Mononuclear cell (primary cell): ENCODE data around the gene TCF12. TPM values are rescaled to one million over a fixed set of nuclear protein-coding genes. Genes with fewer than 3 reads are reported as not detected.
A peak's percentile ranks its signal among the peaks of the same experiment; 100 is the strongest.

Experiments
- H3K27me3 ChIP-seq: 2 replicates; pipeline ENCODE4 v1.6.0; 2011; ENCODE audit warnings: low read length, control low read depth; ENCODE audit not compliant: insufficient read depth
- H3K4me1 ChIP-seq: 2 replicates; pipeline ENCODE4 v1.5.1; 2011; ENCODE audit warnings: mild to moderate bottlenecking, low read length, control low read depth; ENCODE audit not compliant: insufficient read depth
- H3K4me3 ChIP-seq: 2 replicates; pipeline ENCODE4 v1.5.1; 2011; ENCODE audit warnings: mild to moderate bottlenecking, low read length, moderate library complexity
- H3K9me3 ChIP-seq: 2 replicates; pipeline ENCODE4 v1.5.1; 2011; ENCODE audit warnings: low read depth, mild to moderate bottlenecking, control low read depth, low read length
- total RNA-seq: library from RNA; depleted of rRNA; stranded (reverse); fragments of >200 nt; gene quantifications from one replicate; pipeline ENCODE4 v1.2.3, GENCODE V29; 2012

The TCF12 gene
- total RNA-seq: 45.8 TPM

DNA sequence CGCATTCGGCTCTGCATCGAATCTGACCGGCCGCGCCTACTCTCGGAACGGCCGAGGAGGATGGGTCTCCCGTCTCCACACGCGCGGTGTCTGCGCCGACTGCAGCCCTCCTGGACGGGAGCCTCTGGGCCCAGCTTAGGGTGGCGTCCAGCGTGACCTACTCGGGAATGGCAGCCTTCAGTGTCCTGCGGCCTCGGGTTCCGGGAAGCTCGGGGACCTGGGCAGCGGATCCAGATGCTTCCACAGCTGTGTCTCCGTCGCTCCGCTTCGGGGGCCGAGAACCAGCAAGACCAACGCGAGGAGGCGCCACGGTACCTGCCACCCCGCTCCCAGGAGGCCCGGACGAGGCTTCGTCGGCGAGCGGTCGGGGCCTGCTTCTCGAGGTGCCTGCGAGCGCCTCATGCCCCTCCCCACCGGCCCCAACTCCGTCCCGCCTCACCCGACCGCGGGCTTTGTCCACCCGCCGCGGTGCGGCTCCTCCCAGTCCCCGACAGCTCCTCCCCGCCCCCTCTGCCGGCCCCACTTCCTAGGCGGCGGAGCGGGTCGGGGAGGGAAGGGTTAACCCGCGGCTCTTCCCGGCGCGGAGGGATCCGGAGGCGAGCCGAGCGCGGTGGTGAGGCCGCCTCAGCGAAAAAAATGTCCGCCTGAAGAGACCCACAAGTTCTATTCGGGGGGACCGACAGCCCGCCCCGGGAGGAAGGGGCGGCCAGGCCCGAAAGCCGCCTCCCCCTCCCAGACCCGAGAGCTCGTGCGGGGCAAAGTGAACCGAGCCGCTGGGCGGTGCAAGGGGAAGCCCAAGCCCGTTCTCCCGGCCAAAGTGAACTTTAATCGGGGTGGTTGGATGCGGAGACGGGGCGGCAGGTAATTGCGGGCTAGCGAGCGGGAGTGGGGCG is at the start of gene TCF12:
Gene TCF12, plus strand, starts transcription at position 599 of the 893 bp plus-strand sequence. CDS start 1,270 bp downstream, outside the sequence.
- Histone ChIP-seq H3K4me3 (peak within 1 kb of the TSS; percentile 84), H3K4me1 (peaks cover 21% of the 10 kb centered on the region), H3K9me3 (no peaks in the 10 kb centered on the region), H3K27me3 (no peaks in the 10 kb centered on the region)

DNA sequence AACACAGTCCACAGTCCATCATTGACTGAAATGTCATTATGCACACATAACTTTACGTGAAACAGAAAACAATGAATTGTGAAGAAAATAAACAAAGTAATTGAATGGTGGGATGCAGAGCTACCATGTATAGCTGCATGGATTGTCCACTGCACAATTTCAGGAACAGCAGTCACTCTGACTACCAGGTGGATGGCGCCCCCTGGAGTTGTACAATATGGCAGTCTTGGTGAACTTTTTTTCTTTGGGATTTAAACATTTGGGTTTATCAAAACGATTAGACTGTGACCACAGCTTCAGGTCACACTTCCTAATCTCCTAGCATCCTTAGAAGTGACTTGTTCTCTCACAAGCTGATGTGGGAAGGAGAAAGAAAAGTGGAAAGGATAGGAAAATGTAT is 48.9 kb upstream of the TCF12 start:
- H3K4me3 ChIP-seq: no peak overlapping the region
- H3K27me3 ChIP-seq: no peaks in the 10 kb centered on the region
- no peaks in the 10 kb centered on the region for H3K9me3 ChIP-seq

DNA sequence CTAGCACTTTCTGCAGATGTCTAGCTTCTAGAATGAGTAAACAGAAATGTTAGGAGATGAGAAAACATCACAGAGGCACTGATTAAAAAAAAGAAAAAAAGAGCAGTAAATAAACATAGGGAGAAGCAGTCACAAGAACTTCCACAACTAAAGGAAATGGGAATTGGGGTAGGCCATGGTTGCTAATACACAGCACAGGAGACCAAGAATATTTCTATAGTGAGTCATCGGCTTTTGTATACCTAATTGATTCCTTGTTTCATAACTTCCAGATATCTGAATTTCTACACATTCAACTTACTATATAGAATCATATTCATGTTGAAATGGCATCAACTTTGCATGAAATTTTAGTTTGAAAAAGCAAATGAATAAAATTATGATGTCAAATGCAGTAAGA is 47.3 kb upstream of the TCF12 start:
- Histone ChIP-seq H3K4me3 (no peak overlapping the region), H3K4me1 (no peaks in the 10 kb centered on the region), H3K27me3 (no peaks in the 10 kb centered on the region), H3K9me3 (no peaks in the 10 kb centered on the region)

More for the DNA sequence above, 48.9 kb upstream of the TCF12 start:
- no peaks in the 10 kb centered on the region for H3K4me1 ChIP-seq

DNA sequence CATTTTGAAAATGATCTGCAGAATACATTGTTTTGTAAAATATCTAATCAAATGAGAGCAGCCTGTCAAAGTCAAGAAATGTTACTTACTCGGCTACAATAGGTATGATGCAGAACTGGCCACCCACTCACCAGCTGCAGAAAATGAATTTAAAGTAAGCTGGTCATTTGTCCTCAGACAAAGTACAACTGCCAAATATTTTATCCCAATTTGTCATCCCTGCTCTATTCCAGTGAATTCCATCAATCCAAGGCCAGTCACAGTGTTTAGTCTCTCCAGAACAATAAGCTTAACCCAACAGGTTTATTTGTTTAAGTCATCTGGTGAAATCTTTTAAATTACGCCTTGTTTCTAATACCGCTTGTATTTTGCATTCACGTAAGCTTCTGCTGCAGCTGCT is 46.6 kb upstream of the TCF12 start:
- Histone ChIP-seq H3K9me3 (no peaks in the 10 kb centered on the region), H3K4me1 (no peaks in the 10 kb centered on the region), H3K4me3 (no peak overlapping the region), H3K27me3 (no peaks in the 10 kb centered on the region)

DNA sequence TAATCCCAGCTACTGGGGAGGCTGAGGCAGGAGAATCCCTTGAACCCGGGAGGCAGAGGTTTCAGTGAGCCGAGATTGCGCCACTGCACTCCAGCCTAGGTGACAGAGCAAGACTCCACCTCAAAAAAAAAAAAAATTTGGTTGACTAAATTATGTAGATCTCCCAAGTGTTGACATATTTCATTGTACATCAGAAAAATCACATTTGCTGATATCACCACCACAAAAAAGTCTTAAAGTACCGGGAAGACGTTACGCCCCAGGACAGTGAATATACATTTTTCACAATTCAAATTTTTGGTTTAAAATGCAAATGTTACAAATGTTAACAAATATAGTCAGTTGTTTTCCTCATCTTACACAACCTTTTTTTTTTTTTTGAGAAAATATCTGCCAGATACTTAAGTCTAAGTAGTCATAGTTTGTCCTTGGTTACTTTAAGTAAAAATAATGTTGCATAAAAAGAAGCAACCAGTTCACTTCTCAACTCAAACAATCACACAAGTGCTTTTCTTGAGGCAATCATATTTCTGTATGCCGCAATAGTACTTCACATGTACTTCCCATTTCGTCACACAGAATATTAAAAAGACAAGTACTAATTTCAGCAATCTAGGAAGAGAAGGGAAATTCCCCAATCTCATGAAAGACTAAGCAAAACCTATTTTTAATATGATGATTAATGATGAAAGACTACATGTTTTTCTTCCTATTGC is 41.0 kb upstream of the TCF12 start:
- Histone ChIP-seq H3K27me3 (no peaks in the 10 kb centered on the region), H3K4me3 (no peak overlapping the region), H3K9me3 (no peaks in the 10 kb centered on the region), H3K4me1 (peaks cover 5% of the 10 kb centered on the region)

DNA sequence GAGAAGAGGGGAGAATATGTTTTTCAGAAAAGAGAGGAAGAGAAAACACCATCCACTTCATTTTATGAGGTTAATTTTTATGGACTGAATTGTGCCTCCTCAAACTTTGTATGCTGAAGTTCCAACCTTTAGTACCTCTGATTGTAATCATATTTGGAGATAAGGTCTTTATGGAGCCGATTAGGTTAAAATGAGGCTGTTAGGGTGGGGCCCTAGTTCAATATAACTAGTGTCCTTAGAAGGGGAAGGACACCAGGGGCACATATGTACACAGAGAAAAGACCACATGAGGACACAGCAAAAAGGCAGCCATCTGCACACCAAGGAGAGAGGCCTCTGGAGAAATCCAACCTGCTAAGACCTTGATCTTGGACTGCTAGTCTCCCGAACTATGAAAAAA is 38.9 kb upstream of the TCF12 start:
- Histone ChIP-seq H3K4me3 (no peak overlapping the region), H3K4me1 (peaks cover 5% of the 10 kb centered on the region), H3K27me3 (no peaks in the 10 kb centered on the region), H3K9me3 (no peaks in the 10 kb centered on the region)

DNA sequence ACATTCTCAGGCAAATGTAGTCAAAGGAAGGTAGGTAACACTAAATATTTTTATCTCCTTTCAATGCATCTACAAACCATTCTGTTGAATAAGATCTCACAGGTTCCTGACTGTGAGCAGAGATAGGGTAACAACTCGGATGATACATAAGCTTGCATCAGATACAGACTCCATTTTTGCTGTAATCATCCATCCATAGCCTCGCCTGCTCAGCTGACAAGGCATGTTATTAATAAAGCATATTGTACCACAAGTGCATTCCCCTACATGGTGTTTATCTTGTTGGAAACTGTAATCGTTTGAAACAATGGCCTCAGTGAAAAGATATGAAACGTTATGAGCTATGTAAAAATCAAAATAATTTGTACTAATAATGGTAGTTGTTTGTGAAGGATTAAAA is 35.4 kb upstream of the TCF12 start:
- Histone ChIP-seq H3K9me3 (no peaks in the 10 kb centered on the region), H3K4me1 (peaks cover 23% of the 10 kb centered on the region), H3K27me3 (no peaks in the 10 kb centered on the region), H3K4me3 (no peak overlapping the region)

DNA sequence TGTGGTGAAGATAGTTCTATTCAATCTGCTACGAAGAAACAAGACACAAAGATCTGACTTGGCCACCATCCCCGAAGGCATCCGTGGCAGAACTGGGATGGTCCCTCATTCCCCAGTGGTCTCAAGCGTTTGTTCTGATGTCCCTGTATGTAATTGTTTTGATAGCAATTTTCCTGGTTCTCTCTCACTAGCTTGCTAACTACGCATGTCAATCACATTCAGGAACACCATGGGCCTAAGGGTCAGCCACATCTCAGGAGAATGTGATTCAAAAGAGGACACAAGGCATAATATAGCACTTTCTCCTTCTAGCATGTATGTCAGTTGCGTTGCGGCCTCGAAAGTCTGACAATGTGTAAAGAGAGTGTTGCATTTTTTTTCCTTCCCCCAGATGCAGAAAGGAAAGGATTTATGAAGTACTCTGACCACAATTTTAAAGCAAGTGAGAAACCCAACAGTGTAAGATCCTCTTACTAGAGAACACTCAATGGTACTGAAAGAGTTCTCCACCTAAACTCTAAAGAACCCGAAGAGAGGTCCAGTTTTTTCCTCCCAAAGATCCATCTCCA is 32.0 kb upstream of the TCF12 start:
- Histone ChIP-seq H3K4me3 (peak overlapping the region; percentile 69), H3K4me1 (peaks cover 24% of the 10 kb centered on the region), H3K9me3 (no peaks in the 10 kb centered on the region), H3K27me3 (no peaks in the 10 kb centered on the region)

DNA sequence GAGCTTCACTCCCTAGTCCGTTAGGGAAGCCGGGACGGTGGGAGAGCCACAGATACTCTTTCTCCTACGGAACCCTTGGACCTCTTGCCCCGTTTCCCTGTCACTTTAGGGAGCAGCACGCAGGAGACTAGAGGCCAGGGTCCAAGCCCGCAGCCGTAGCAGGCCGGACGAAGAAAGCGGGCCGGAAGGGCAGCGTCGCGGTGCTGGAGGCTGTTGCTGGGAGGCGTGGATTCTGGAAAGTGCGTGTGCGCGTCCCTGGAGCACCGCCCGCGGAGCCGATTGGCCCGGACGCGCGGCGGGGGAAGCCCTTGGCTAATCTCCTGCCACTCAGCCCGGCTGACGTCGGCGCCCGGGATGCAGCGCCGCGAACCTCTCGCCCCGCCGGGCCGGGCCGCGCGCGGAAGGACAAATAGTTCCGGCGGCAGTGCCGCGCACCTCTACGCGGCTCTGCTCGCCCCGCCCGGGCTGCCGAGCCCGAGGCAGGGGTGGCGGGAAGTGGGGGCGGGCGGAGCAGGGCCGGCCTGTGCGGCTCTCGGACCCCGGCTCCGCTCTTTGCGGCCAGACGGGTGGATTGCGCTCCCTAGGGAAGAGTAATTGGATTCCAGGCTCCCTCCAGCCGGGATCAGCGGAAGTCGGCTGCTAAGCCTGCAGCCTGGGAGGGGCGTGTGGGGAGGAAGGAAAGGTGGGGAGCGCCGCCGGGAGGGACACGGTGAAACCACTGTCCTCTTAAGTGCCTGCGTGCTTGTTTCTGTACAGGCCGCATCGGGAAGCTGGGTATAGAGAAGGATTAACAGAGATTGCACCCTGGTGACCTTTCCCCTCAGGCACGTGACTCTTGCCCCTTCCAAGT is 31.3 kb upstream of the TCF12 start:
- Histone ChIP-seq H3K27me3 (no peaks in the 10 kb centered on the region), H3K4me3 (peak overlapping the region; percentile 69)

DNA sequence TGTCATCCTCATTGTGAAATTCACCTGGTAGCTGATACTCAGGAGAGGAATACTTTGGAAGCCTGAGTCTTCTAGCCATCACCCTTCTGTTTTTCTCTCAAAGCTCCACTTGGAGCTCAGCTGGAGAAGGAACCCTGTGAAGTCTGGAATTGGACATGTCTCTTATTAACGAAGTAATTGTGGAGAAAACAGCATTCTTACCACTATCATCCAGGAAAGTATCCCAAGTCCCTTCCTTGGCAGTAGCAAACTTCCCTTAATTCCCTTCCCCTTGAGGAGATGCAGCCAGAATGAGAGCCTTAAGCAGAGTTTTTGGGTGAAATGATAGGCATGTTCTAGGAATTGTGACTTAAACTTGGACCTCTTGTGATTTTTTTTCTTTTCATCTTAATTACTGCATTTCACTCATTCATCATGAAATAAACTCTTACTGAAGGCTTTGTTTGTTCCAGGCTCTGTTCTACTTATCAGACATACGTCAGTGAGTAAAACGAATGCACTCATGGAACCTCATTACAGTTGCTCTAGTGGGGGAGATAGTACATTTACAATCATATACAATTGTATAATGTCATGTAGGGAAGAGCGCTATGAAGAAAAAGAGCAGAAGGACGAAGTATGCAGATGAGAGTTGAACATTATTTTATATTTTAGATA is 30.5 kb upstream of the TCF12 start:
- peaks cover 24% of the 10 kb centered on the region for H3K4me1 ChIP-seq
- H3K9me3 ChIP-seq: no peaks in the 10 kb centered on the region
- H3K27me3 ChIP-seq: no peaks in the 10 kb centered on the region
- peak overlapping the region; percentile 69 for H3K4me3 ChIP-seq

More for the DNA sequence above, 31.3 kb upstream of the TCF12 start:
- Histone ChIP-seq H3K4me1 (peaks cover 24% of the 10 kb centered on the region), H3K9me3 (no peaks in the 10 kb centered on the region)

DNA sequence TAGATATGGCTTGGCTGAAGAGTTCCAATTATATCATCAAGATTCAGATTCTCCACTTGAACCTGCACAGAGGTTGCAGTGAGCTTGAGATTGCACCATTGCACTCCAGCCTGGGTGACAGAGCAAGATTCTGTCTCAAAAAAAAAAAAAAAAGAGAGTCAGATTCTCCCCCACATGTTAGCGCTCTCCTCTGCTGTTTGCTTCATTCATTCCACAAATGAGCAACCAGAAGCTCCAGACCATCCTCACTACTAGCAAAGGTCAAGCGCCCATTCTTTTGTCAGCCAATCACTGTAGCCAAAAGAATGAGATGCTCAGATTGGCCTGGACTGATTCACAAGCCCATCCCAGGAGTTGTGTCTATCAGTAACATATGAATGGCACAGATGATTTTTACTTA is 28.4 kb upstream of the TCF12 start:
- Histone ChIP-seq H3K9me3 (no peaks in the 10 kb centered on the region), H3K27me3 (no peaks in the 10 kb centered on the region), H3K4me3 (no peak overlapping the region), H3K4me1 (peaks cover 24% of the 10 kb centered on the region)

DNA sequence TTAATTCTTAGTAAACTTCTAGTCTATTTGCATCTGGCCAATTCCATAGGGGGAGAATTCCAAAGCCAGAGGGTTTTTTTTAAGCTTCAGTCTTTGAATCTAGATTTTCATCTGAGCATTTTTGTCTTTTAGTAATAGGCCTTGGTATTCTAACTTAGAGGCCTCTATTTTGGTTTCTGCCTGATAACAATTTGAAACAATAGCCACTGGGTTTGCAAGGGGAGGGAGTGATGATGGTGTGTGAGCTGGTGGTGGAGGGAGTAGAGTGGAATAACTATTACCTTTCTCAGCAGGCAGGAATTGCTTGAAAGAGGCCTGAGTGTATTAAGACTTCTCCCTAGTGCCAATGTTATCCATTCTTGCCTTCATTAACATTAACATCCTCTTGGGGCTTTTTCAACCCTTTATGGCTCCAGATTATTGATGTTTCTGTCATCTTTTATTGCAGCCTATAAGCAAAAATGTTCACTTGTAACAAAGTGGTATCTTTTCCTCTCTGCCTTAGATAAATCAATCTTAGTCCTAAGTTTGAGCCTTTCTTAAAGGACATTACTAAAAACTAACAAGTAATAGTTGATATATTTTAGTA is 26.5 kb upstream of the TCF12 start:
- H3K4me1 ChIP-seq: peaks cover 9% of the 10 kb centered on the region
- H3K27me3 ChIP-seq: no peaks in the 10 kb centered on the region
- H3K4me3 ChIP-seq: no peak overlapping the region
- no peaks in the 10 kb centered on the region for H3K9me3 ChIP-seq

DNA sequence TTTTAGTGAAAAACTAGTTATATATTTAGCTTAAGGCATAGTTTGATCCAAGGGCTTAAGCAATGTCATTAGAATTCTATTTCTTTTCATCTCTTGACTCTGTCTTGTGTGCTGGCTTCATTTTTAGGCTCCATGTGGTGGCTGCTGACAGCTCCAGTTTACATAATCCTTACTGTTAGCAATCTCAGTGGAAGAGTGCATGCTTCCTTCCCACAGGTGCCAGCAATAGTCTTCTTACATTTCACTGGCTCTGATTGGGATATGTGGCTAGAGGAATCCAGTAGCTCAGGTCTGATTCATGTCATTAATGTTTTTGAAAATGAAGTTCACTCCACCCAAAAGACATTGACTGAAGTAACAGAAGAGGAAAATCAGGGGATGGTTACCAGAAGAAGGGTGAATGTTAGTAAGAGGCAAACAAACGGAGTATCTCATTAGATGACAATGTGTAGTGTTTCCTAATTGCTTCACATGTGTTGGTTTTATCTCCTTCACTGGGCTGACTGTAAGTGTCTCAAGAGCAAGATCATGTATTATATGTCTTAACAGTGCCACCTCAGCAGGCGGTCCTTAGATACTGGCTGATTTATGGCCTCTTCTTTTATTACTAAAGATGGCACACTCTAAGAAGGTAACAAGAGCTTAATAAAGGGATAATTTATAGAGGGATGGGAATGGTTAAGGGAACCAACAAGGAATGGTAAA is 25.6 kb upstream of the TCF12 start:
- Histone ChIP-seq H3K9me3 (no peaks in the 10 kb centered on the region), H3K4me1 (peaks cover 4% of the 10 kb centered on the region)

More for the DNA sequence above, 25.6 kb upstream of the TCF12 start:
- Histone ChIP-seq H3K4me3 (no peak overlapping the region), H3K27me3 (no peaks in the 10 kb centered on the region)
